ENCODE measurements around the gene CCDC8. TPM values are rescaled to one million over a fixed set of nuclear protein-coding genes. Genes with fewer than 3 reads are reported as not detected.

Gene CCDC8
- total RNA-seq, 2 donors from 2014 or later: 20.4 to 32.7 TPM

- intact Hi-C loops (cut with DNase I): no loop called here
- WGBS: 2% methylated on average over 32 of the region's 32 CpGs
These were observed 13.3 kb upstream of the CCDC8 start for GRCh38 chr19:46426506-46427162.

GRCh38 chr19:46426035-46426505 is 12.7 kb upstream of the CCDC8 start:
- 3% methylated on average over 10 of the region's 10 CpGs for WGBS
- no peak for DNase-seq (ENCODE audit: low spot score)
- Histone ChIP-seq H3K36me3 (no peaks in the 10 kb centered on the region), H3K9me3 (no peaks in the 10 kb centered on the region), H3K27ac (peak overlapping the region; percentile 41 to 48), H3K4me1 (replicated peaks) (no peaks in the 10 kb centered on the region), H3K27me3 (replicated peaks; ENCODE audit: insufficient read depth) (no peaks in the 10 kb centered on the region), H3K4me3 (peak overlapping the region; percentile 30 to 35)
- intact Hi-C loops (cut with DNase I): no loop called here
- no peak for TF ChIP-seq POLR2AphosphoS5 (IDR thresholded peaks at IDR 0.05)
- TF ChIP-seq CTCF (IDR thresholded peaks at IDR 0.05): no peak
- no peak for TF ChIP-seq POLR2A (IDR thresholded peaks at IDR 0.05)

More at GRCh38 chr19:46426506-46427162, 13.3 kb upstream of the CCDC8 start:
- Histone ChIP-seq H3K4me3 (peak overlapping the region; percentile 30 to 35), H3K36me3 (no peaks in the 10 kb centered on the region), H3K4me1 (replicated peaks) (no peaks in the 10 kb centered on the region), H3K27me3 (replicated peaks; ENCODE audit: insufficient read depth) (no peaks in the 10 kb centered on the region), H3K9me3 (no peaks in the 10 kb centered on the region), H3K27ac (peak overlapping the region; percentile 41 to 48)
- TF ChIP-seq POLR2AphosphoS5 (IDR thresholded peaks at IDR 0.05) (peak; percentile 28), CTCF (IDR thresholded peaks at IDR 0.05) (no peak)
- DNase-seq (ENCODE audit: low spot score): peak; percentile 51

- DNase-seq (ENCODE audit: low spot score): no peak
- no peak overlapping the region for H3K27ac ChIP-seq
These were observed 9.8 kb upstream of the CCDC8 start for GRCh38 chr19:46423188-46423587.

GRCh38 chr19:46422344-46422743 is 9.0 kb upstream of the CCDC8 start:
- no peak overlapping the region for H3K4me3 ChIP-seq
- no peaks in the 10 kb centered on the region for H3K36me3 ChIP-seq
- WGBS: 94% methylated on average over 2 of the region's 2 CpGs
- TF ChIP-seq POLR2AphosphoS5 (IDR thresholded peaks at IDR 0.05): no peak
- TF ChIP-seq POLR2A (IDR thresholded peaks at IDR 0.05): no peak
- no peak for TF ChIP-seq CTCF (IDR thresholded peaks at IDR 0.05)
- intact Hi-C loops (cut with DNase I): no loop called here
- H3K27ac ChIP-seq: no peak overlapping the region
- no peaks in the 10 kb centered on the region for H3K9me3 ChIP-seq
- H3K27me3 ChIP-seq (replicated peaks; ENCODE audit: insufficient read depth): no peaks in the 10 kb centered on the region
- no peaks in the 10 kb centered on the region for H3K4me1 ChIP-seq (replicated peaks)
- no peak for DNase-seq (ENCODE audit: low spot score)

More at GRCh38 chr19:46423188-46423587, 9.8 kb upstream of the CCDC8 start:
- Histone ChIP-seq H3K9me3 (no peaks in the 10 kb centered on the region), H3K36me3 (no peaks in the 10 kb centered on the region), H3K4me1 (replicated peaks) (no peaks in the 10 kb centered on the region), H3K4me3 (no peak overlapping the region), H3K27me3 (replicated peaks; ENCODE audit: insufficient read depth) (no peaks in the 10 kb centered on the region)
- 79% methylated on average over 5 of the region's 5 CpGs for WGBS
- intact Hi-C loops (cut with DNase I): no loop called here
- no peak for TF ChIP-seq POLR2A (IDR thresholded peaks at IDR 0.05)
- no peak for TF ChIP-seq CTCF (IDR thresholded peaks at IDR 0.05)
- TF ChIP-seq POLR2AphosphoS5 (IDR thresholded peaks at IDR 0.05): no peak

- no peaks in the 10 kb centered on the region for H3K36me3 ChIP-seq
- TF ChIP-seq POLR2AphosphoS5 (IDR thresholded peaks at IDR 0.05) (no peak), POLR2A (IDR thresholded peaks at IDR 0.05) (no peak), CTCF (IDR thresholded peaks at IDR 0.05) (no peak)
- no peaks in the 10 kb centered on the region for H3K9me3 ChIP-seq
- WGBS: 87% methylated on average over 7 of the region's 7 CpGs
- H3K27ac ChIP-seq: no peak overlapping the region
- no peak for DNase-seq (ENCODE audit: low spot score)
- no peaks in the 10 kb centered on the region for H3K4me1 ChIP-seq (replicated peaks)
- intact Hi-C loops (cut with DNase I): no loop called here
- no peak overlapping the region for H3K4me3 ChIP-seq
- no peaks in the 10 kb centered on the region for H3K27me3 ChIP-seq (replicated peaks; ENCODE audit: insufficient read depth)
These were observed 6.7 kb upstream of the CCDC8 start for GRCh38 chr19:46420056-46420455.
